Activated T-helper 1 cell treated with anti-CD3 and anti-CD28 coated beads, Interleukin-12 subunit alpha, Interleukin-12 subunit beta, Interleukin-2, Interleukin-4 antibody, amounts not matched to agents 30 ng/mL and 10 ng/mL and 1 ng/mL, durations not matched to agents 14 hours and 24 hours and 36 hours (primary cell): ENCODE measurements around the gene ABLIM1. TPM values are rescaled to one million over a fixed set of nuclear protein-coding genes. Genes with fewer than 3 reads are reported as not detected.

Source experiments
- DNase-seq: peaks from one replicate; pipeline ENCODE4 v3.0.0; 2021; ENCODE audit warnings: low spot score
- H3K27ac Mint-ChIP-seq: one replicate; pipeline ENCODE4 v1.8.0; 2021; ENCODE audit warnings: mild to moderate bottlenecking, mixed read lengths
- H3K27me3 Mint-ChIP-seq: one replicate; pipeline ENCODE4 v1.8.0; 2022; ENCODE audit warnings: mild to moderate bottlenecking, moderate library complexity, mixed read lengths; ENCODE audit not compliant: insufficient read depth
- H3K36me3 Mint-ChIP-seq: one replicate; pipeline ENCODE4 v1.8.0; 2021; ENCODE audit warnings: low read depth, mixed read lengths
- H3K4me1 Mint-ChIP-seq: one replicate; pipeline ENCODE4 v1.8.0; 2021; ENCODE audit warnings: low read depth, mixed read lengths
- H3K4me3 Mint-ChIP-seq: one replicate; pipeline ENCODE4 v1.8.0; 2021; ENCODE audit warnings: mild to moderate bottlenecking, moderate library complexity, mixed read lengths
- H3K9me3 Mint-ChIP-seq: one replicate; pipeline ENCODE4 v1.8.0; 2021; ENCODE audit warnings: mixed read lengths
- intact Hi-C: fragments of 100-400 bp; cut with micrococcal nuclease; formaldehyde crosslinking; loops from one replicate; pipeline ENCODE4 v1.15.1; 2024
- total RNA-seq: library from RNA; stranded (reverse); gene quantifications from 2 replicates; pipeline ENCODE4 v1.2.3, GENCODE V29; 2022

Gene ABLIM1
- total RNA-seq, 1 donor from 2014 or later: 14.2 TPM

GRCh38 chr10:114485696-114486400 is 172.2 kb downstream of the ABLIM1 start:
- intact Hi-C loops: no loop called here
- Mint-ChIP-seq H3K4me3 (no peak overlapping the region), H3K4me1 (peaks cover 39% of the 10 kb centered on the region), H3K27ac (no peak overlapping the region), H3K36me3 (peaks cover 52% of the 10 kb centered on the region), H3K27me3 (peaks cover 2% of the 10 kb centered on the region), H3K9me3 (no peaks in the 10 kb centered on the region)
- no peak for DNase-seq

GRCh38 chr10:114483575-114483974 is 174.5 kb downstream of the ABLIM1 start:
- intact Hi-C loops: no loop called here
- Mint-ChIP-seq H3K4me1 (peaks cover 44% of the 10 kb centered on the region), H3K36me3 (peaks cover 61% of the 10 kb centered on the region), H3K27ac (no peak overlapping the region), H3K4me3 (no peak overlapping the region), H3K9me3 (no peaks in the 10 kb centered on the region), H3K27me3 (peaks cover 2% of the 10 kb centered on the region)
- DNase-seq: no peak

- Mint-ChIP-seq H3K27ac (no peak overlapping the region), H3K9me3 (no peaks in the 10 kb centered on the region), H3K36me3 (peaks cover 60% of the 10 kb centered on the region), H3K4me3 (no peak overlapping the region), H3K4me1 (peaks cover 35% of the 10 kb centered on the region), H3K27me3 (peaks cover 4% of the 10 kb centered on the region)
- no peak for DNase-seq
- intact Hi-C loops: no loop called here
These were observed 175.4 kb downstream of the ABLIM1 start for GRCh38 chr10:114482480-114483304.

- intact Hi-C loops: no loop called here
- H3K27me3 Mint-ChIP-seq: peaks cover 4% of the 10 kb centered on the region
- H3K27ac Mint-ChIP-seq: no peak overlapping the region
- H3K4me3 Mint-ChIP-seq: no peak overlapping the region
- no peak for DNase-seq
- H3K36me3 Mint-ChIP-seq: peaks cover 50% of the 10 kb centered on the region
- no peaks in the 10 kb centered on the region for H3K9me3 Mint-ChIP-seq
- H3K4me1 Mint-ChIP-seq: peaks cover 25% of the 10 kb centered on the region
These were observed 177.0 kb downstream of the ABLIM1 start for GRCh38 chr10:114481055-114481454.

GRCh38 chr10:114479836-114480235 is 178.2 kb downstream of the ABLIM1 start:
- no peaks in the 10 kb centered on the region for H3K9me3 Mint-ChIP-seq
- H3K36me3 Mint-ChIP-seq: peaks cover 40% of the 10 kb centered on the region
- intact Hi-C loops: loop anchor here (10.0 kb wide), 1 partner anchor 645 kb away; no protein-coding TSS in a partner anchor
- no peak overlapping the region for H3K27ac Mint-ChIP-seq
- H3K4me1 Mint-ChIP-seq: peaks cover 31% of the 10 kb centered on the region
- H3K27me3 Mint-ChIP-seq: peaks cover 2% of the 10 kb centered on the region
- no peak for DNase-seq
- H3K4me3 Mint-ChIP-seq: no peak overlapping the region

- Mint-ChIP-seq H3K27ac (no peak overlapping the region), H3K4me3 (no peak overlapping the region), H3K4me1 (peaks cover 31% of the 10 kb centered on the region), H3K27me3 (peaks cover 2% of the 10 kb centered on the region), H3K9me3 (no peaks in the 10 kb centered on the region), H3K36me3 (peaks cover 36% of the 10 kb centered on the region)
- intact Hi-C loops: loop anchor here (10.0 kb wide), 1 partner anchor 645 kb away; no protein-coding TSS in a partner anchor
- no peak for DNase-seq
These were observed 178.8 kb downstream of the ABLIM1 start for GRCh38 chr10:114479307-114479706.

GRCh38 chr10:114478281-114478680 is 179.8 kb downstream of the ABLIM1 start:
- H3K27ac Mint-ChIP-seq: no peak overlapping the region

GRCh38 chr10:114477285-114477684 is 180.8 kb downstream of the ABLIM1 start:
- Mint-ChIP-seq H3K4me3 (no peak overlapping the region), H3K4me1 (peaks cover 39% of the 10 kb centered on the region), H3K27me3 (peaks cover 2% of the 10 kb centered on the region), H3K9me3 (no peaks in the 10 kb centered on the region), H3K27ac (no peak overlapping the region), H3K36me3 (peaks cover 28% of the 10 kb centered on the region)
- intact Hi-C loops: loop anchor here (10.0 kb wide), 1 partner anchor 648 kb away; no protein-coding TSS in a partner anchor
- DNase-seq: no peak

More at GRCh38 chr10:114478281-114478680, 179.8 kb downstream of the ABLIM1 start:
- Mint-ChIP-seq H3K27me3 (peaks cover 2% of the 10 kb centered on the region), H3K9me3 (no peaks in the 10 kb centered on the region), H3K4me1 (peaks cover 31% of the 10 kb centered on the region), H3K36me3 (peaks cover 29% of the 10 kb centered on the region), H3K4me3 (no peak overlapping the region)
- intact Hi-C loops: loop anchor here (10.0 kb wide), 1 partner anchor 647 kb away; no protein-coding TSS in a partner anchor
- DNase-seq: no peak

- H3K9me3 Mint-ChIP-seq: no peaks in the 10 kb centered on the region
- no peak for DNase-seq
- H3K27ac Mint-ChIP-seq: no peak overlapping the region
- H3K4me3 Mint-ChIP-seq: no peak overlapping the region
- H3K4me1 Mint-ChIP-seq: peaks cover 35% of the 10 kb centered on the region
- intact Hi-C loops: loop anchor here (5.0 to 10.0 kb wide), 3 partner anchors 142 to 650 kb away; no protein-coding TSS in a partner anchor
- peaks cover 14% of the 10 kb centered on the region for H3K36me3 Mint-ChIP-seq
- H3K27me3 Mint-ChIP-seq: peaks cover 2% of the 10 kb centered on the region
These were observed 183.1 kb downstream of the ABLIM1 start for GRCh38 chr10:114474989-114475388.

GRCh38 chr10:114473776-114474175 is 184.3 kb downstream of the ABLIM1 start:
- Mint-ChIP-seq H3K27me3 (peaks cover 2% of the 10 kb centered on the region), H3K4me3 (no peak overlapping the region), H3K27ac (no peak overlapping the region), H3K9me3 (no peaks in the 10 kb centered on the region), H3K4me1 (peaks cover 31% of the 10 kb centered on the region), H3K36me3 (peaks cover 12% of the 10 kb centered on the region)
- DNase-seq: no peak
- intact Hi-C loops: loop anchor here (2.0 to 10.0 kb wide), 4 partner anchors 25 to 651 kb away; no protein-coding TSS in a partner anchor

GRCh38 chr10:114472877-114473253 is 185.2 kb downstream of the ABLIM1 start:
- Mint-ChIP-seq H3K9me3 (no peaks in the 10 kb centered on the region), H3K27ac (no peak overlapping the region), H3K4me3 (no peak overlapping the region), H3K4me1 (peaks cover 31% of the 10 kb centered on the region), H3K27me3 (no peaks in the 10 kb centered on the region), H3K36me3 (peaks cover 9% of the 10 kb centered on the region)
- DNase-seq: no peak
- intact Hi-C loops: loop anchor here (2.0 to 10.0 kb wide), 4 partner anchors 26 to 652 kb away; no protein-coding TSS in a partner anchor

GRCh38 chr10:114471906-114472876 is 185.9 kb downstream of the ABLIM1 start:
- Mint-ChIP-seq H3K4me1 (peaks cover 31% of the 10 kb centered on the region), H3K27me3 (no peaks in the 10 kb centered on the region), H3K4me3 (no peak overlapping the region), H3K27ac (no peak overlapping the region), H3K9me3 (no peaks in the 10 kb centered on the region), H3K36me3 (peaks cover 9% of the 10 kb centered on the region)
- intact Hi-C loops: loop anchor here (1.0 to 10.0 kb wide), 10 partner anchors 27 to 653 kb away; no protein-coding TSS in a partner anchor
- DNase-seq: no peak
